GM12864 (cell line): ENCODE data around the gene SLC22A16.

Experiments used
- DNase-seq: peaks from one replicate; pipeline ENCODE4 v3.0.0-alpha.2; 2011; ENCODE audit warnings: low read depth
- H3K4me3 ChIP-seq: 2 replicates; pipeline ENCODE4 v1.5.1; 2011; ENCODE audit warnings: mild to moderate bottlenecking, low read depth, low read length, control low read depth
- CTCF ChIP-seq: IDR thresholded peaks from 2 replicates; pipeline ENCODE4 v1.5.1; 2011; ENCODE audit warnings: low read depth, mild to moderate bottlenecking, moderate library complexity, low read length, control low read depth, inconsistent platforms; ENCODE audit errors: missing control alignments

Gene SLC22A16

GRCh38 chr6:110449541-110449895 is 26.9 kb downstream of the SLC22A16 start:
- no peak for TF ChIP-seq CTCF
- no peak overlapping the region for H3K4me3 ChIP-seq
- DNase-seq = no peak

- no peak for DNase-seq
- no peak for TF ChIP-seq CTCF
Measured at GRCh38 chr6:110448846-110449540, 27.4 kb downstream of the SLC22A16 start.

GRCh38 chr6:110447761-110448160 is 28.7 kb downstream of the SLC22A16 start:
- no peak for DNase-seq
- no peak overlapping the region for H3K4me3 ChIP-seq
- no peak for TF ChIP-seq CTCF

More at GRCh38 chr6:110448846-110449540, 27.4 kb downstream of the SLC22A16 start:
- H3K4me3 ChIP-seq = no peak overlapping the region

- no peak overlapping the region for H3K4me3 ChIP-seq
- TF ChIP-seq CTCF = no peak
- DNase-seq = no peak
Measured at GRCh38 chr6:110446405-110446804, 30.0 kb downstream of the SLC22A16 start.

- TF ChIP-seq CTCF = no peak
- H3K4me3 ChIP-seq = no peak overlapping the region
- DNase-seq = no peak
Measured at GRCh38 chr6:110440026-110440425, 36.4 kb downstream of the SLC22A16 start.

- TF ChIP-seq CTCF = no peak
- DNase-seq = no peak
- H3K4me3 ChIP-seq = no peak overlapping the region
Measured at GRCh38 chr6:110439356-110439755, 37.1 kb downstream of the SLC22A16 start.

GRCh38 chr6:110434961-110435602 is 41.3 kb downstream of the SLC22A16 start:
- TF ChIP-seq CTCF = no peak
- no peak for DNase-seq
- H3K4me3 ChIP-seq = no peak overlapping the region
